K562 (cell line): Measurements from ENCODE around the gene BSCL2.

Experiments
- ATF3 ChIP-seq, 2 experiments: fragments of 450-650 bp in 1 of 2; sonication (generic) in 1 of 2; formaldehyde crosslinking in 1 of 2; IDR thresholded peaks in 1 of 2; conservative IDR thresholded peaks in 1 of 2; 2 replicates each; pipeline versions ENCODE4 v1.6.1 to v1.8.1; 2016 to 2023; ENCODE audit warnings: mild to moderate bottlenecking in 2 of 2, moderate library complexity in 2 of 2, inconsistent platforms in 1 of 2, missing genetic modification reagents in 1 of 2
- CBX5 ChIP-seq: IDR thresholded peaks from 2 replicates; pipeline ENCODE4 v1.6.1; 2014; ENCODE audit warnings: low read depth, borderline replicate concordance
- E2F4 ChIP-seq: sonication (generic); formaldehyde crosslinking; IDR thresholded peaks from 2 replicates; pipeline ENCODE4 v1.8.0; 2022; ENCODE audit warnings: mild to moderate bottlenecking, low read depth, missing genetic modification reagents
- EP300 ChIP-seq: IDR thresholded peaks from 2 replicates; pipeline ENCODE4 v1.6.1; 2012; ENCODE audit warnings: low read length, improper control_type of control experiment
- GABPB1 ChIP-seq: sonication (generic); formaldehyde crosslinking; IDR thresholded peaks from 2 replicates; pipeline ENCODE4 v1.8.0; 2022; ENCODE audit warnings: mild to moderate bottlenecking, missing genetic modification reagents
- JUNB ChIP-seq: fragments of 450-650 bp; formaldehyde crosslinking; conservative IDR thresholded peaks from 2 replicates; pipeline ENCODE4 v1.4.0; 2020; ENCODE audit warnings: mild to moderate bottlenecking
- JUND ChIP-seq, 2 experiments: IDR thresholded peaks; 2 replicates in 1 of 2; 3 replicates in 1 of 2; pipeline ENCODE4 v1.6.1; 2011; ENCODE audit warnings: borderline replicate concordance in 2 of 2, low read depth in 2 of 2, low read length in 2 of 2, improper control_type of control experiment in 1 of 2, missing biosample characterization in 1 of 2, missing genetic modification characterization in 1 of 2, missing genetic modification reagents in 1 of 2
- MAX ChIP-seq: sonication (generic); formaldehyde crosslinking; IDR thresholded peaks from 2 replicates; pipeline ENCODE4 v1.9.0; 2022; ENCODE audit warnings: mild to moderate bottlenecking, missing genetic modification reagents
- POLR2A ChIP-seq: fragments of 450-650 bp; conservative IDR thresholded peaks from 2 replicates; pipeline ENCODE4 v1.6.1; 2016
- ZC3H8 ChIP-seq: fragments of 450-650 bp; IDR thresholded peaks from 2 replicates; pipeline ENCODE4 v1.6.1; 2017
- ZNF274 ChIP-seq: IDR thresholded peaks from 2 replicates; pipeline ENCODE4 v1.6.1; 2011; ENCODE audit warnings: low read depth, mild to moderate bottlenecking, low read length, moderate library complexity, borderline replicate concordance
- ZNF785 ChIP-seq: fragments of 250-450 bp; sonication (Bioruptor Pico); IDR thresholded peaks from 2 replicates; pipeline ENCODE4 v1.4.0; 2020; ENCODE audit warnings: mild to moderate bottlenecking
- TF ChIP-seq, protein P1 (sequence below), 2 experiments: fragments of 450-650 bp; formaldehyde crosslinking in 1 of 2; IDR thresholded peaks; 2 replicates each; pipeline versions ENCODE4 v1.4.0 to v1.6.1; 2014 to 2020; ENCODE audit warnings: mild to moderate bottlenecking in 2 of 2, borderline replicate concordance in 1 of 2, low read depth in 1 of 2

GRCh38 chr11:62656796-62657429, 50.3 kb downstream of the BSCL2 start:
- TF ChIP-seq MAX: no peak
- no peak for TF ChIP-seq GABPB1 (CRISPR knock-in tag)
- no peak for TF ChIP-seq EP300
- TF ChIP-seq POLR2A: no peak
- TF ChIP-seq JUND (IDR thresholded peaks at IDR 0.05; ENCODE audit: borderline replicate concordance, low read depth, low read length): no peak
- no peak for TF ChIP-seq JUND (tag; IDR thresholded peaks at IDR 0.05; ENCODE audit: borderline replicate concordance, low read depth, low read length)
- TF ChIP-seq, protein P1, sequence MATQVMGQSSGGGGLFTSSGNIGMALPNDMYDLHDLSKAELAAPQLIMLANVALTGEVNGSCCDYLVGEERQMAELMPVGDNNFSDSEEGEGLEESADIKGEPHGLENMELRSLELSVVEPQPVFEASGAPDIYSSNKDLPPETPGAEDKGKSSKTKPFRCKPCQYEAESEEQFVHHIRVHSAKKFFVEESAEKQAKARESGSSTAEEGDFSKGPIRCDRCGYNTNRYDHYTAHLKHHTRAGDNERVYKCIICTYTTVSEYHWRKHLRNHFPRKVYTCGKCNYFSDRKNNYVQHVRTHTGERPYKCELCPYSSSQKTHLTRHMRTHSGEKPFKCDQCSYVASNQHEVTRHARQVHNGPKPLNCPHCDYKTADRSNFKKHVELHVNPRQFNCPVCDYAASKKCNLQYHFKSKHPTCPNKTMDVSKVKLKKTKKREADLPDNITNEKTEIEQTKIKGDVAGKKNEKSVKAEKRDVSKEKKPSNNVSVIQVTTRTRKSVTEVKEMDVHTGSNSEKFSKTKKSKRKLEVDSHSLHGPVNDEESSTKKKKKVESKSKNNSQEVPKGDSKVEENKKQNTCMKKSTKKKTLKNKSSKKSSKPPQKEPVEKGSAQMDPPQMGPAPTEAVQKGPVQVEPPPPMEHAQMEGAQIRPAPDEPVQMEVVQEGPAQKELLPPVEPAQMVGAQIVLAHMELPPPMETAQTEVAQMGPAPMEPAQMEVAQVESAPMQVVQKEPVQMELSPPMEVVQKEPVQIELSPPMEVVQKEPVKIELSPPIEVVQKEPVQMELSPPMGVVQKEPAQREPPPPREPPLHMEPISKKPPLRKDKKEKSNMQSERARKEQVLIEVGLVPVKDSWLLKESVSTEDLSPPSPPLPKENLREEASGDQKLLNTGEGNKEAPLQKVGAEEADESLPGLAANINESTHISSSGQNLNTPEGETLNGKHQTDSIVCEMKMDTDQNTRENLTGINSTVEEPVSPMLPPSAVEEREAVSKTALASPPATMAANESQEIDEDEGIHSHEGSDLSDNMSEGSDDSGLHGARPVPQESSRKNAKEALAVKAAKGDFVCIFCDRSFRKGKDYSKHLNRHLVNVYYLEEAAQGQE (IDR thresholded peaks at IDR 0.05; ENCODE audit: borderline replicate concordance): no peak
- TF ChIP-seq, protein P1 (CRISPR knock-in tag; IDR thresholded peaks at IDR 0.05; ENCODE audit: low read depth): no peak
- TF ChIP-seq CBX5: no peak
- no peak for TF ChIP-seq JUNB (CRISPR knock-in tag)
- TF ChIP-seq ZNF274: no peak
- no peak for TF ChIP-seq ZNF785 (CRISPR knock-in tag)
- TF ChIP-seq ZC3H8: no peak
- no peak for TF ChIP-seq E2F4 (CRISPR knock-in tag)
- peak; percentile 34; the same call in 1 of the 2 replicates for TF ChIP-seq ATF3 (IDR thresholded peaks at IDR 0.05)
- no peak for TF ChIP-seq ATF3 (CRISPR knock-in tag; conservative IDR thresholded peaks at IDR 0.05)
